ENCODE data around the gene TMCO4. TPM values are rescaled to one million over a fixed set of nuclear protein-coding genes. Genes with fewer than 3 reads are reported as not detected.
"Not testable (repeated sequence)": the region's sequence is repeated elsewhere in the genome, so short reads cannot be mapped to it uniquely, and the experiment has no call there.

Gene TMCO4
- total and polyA plus RNA-seq, 12 donors = 23.2 to 55.0 (median 38.1) TPM

- Histone ChIP-seq H3K27me3 (no peaks in the 10 kb centered on the region), H3K27ac (no peak overlapping the region), H3K4me1 (replicated peaks in 1 of 2) (peaks cover 5 to 7% of the 10 kb centered on the region in 2 donors), H3K9me3 (replicated peaks in 1 of 3) (no peaks in the 10 kb centered on the region), H3K36me3 (replicated peaks in 1 of 2) (no peaks in the 10 kb centered on the region), H3K4me3 (no peak overlapping the region)
- 59 to 70% (median 61%) methylated on average over 8 to 14 of the region's 14 CpGs for WGBS, 4 donors
- intact Hi-C loops (cut with DNase I) = loop anchor here in 1 of 2 donors (10.0 kb wide), 1 partner anchor 156 kb away; the partner anchor contains the start of gene CAPZB
- no peak for TF ChIP-seq CTCF (IDR thresholded peaks at IDR 0.05)
- TF ChIP-seq POLR2A (IDR thresholded peaks at IDR 0.05) = no peak
- no peak for DNase-seq
Observed at GRCh38 chr1:19640363-19641316, 159.1 kb downstream of the TMCO4 start.

- Histone ChIP-seq H3K36me3 (replicated peaks in 1 of 2) (no peaks in the 10 kb centered on the region), H3K4me3 (no peak overlapping the region), H3K27me3 (no peaks in the 10 kb centered on the region), H3K4me1 (replicated peaks in 1 of 2) (peaks cover 5 to 7% of the 10 kb centered on the region in 2 donors), H3K9me3 (replicated peaks in 1 of 3) (no peaks in the 10 kb centered on the region), H3K27ac (no peak overlapping the region)
- TF ChIP-seq CTCF (IDR thresholded peaks at IDR 0.05) (no peak), POLR2A (IDR thresholded peaks at IDR 0.05) (no peak)
- no peak for DNase-seq
- 65 to 81% (median 72%) methylated on average over 3 of the region's 3 CpGs for WGBS, 4 donors
- intact Hi-C loops (cut with DNase I) = loop anchor here in 1 of 2 donors (10.0 kb wide), 1 partner anchor 155 kb away; the partner anchor contains the start of gene CAPZB
Observed at GRCh38 chr1:19639999-19640362, 159.7 kb downstream of the TMCO4 start.

GRCh38 chr1:19639228-19639627 is 160.5 kb downstream of the TMCO4 start:
- H3K4me1 ChIP-seq (replicated peaks in 1 of 2); H3K36me3 ChIP-seq (replicated peaks in 1 of 2); H3K4me3 ChIP-seq; H3K27ac ChIP-seq; H3K9me3 ChIP-seq (replicated peaks in 1 of 3); intact Hi-C loops (cut with DNase I); H3K27me3 ChIP-seq; DNase-seq: not testable (repeated sequence)
- 66 to 76% (median 72%) methylated on average over 10 of the region's 10 CpGs for WGBS, 4 donors

GRCh38 chr1:19637606-19638005 is 162.1 kb downstream of the TMCO4 start:
- intact Hi-C loops (cut with DNase I) = no loop called here
- WGBS, 4 donors = 84 to 91% (median 87%) methylated on average over 10 of the region's 10 CpGs
- Histone ChIP-seq H3K27me3 (no peaks in the 10 kb centered on the region), H3K27ac (no peak overlapping the region), H3K9me3 (replicated peaks in 1 of 3) (no peaks in the 10 kb centered on the region), H3K4me3 (no peak overlapping the region), H3K4me1 (replicated peaks in 1 of 2) (no peaks in the 10 kb centered on the region), H3K36me3 (replicated peaks in 1 of 2) (no peaks in the 10 kb centered on the region)
- TF ChIP-seq POLR2A (IDR thresholded peaks at IDR 0.05) = no peak
- TF ChIP-seq CTCF (IDR thresholded peaks at IDR 0.05) = no peak
- no peak for DNase-seq

- intact Hi-C loops (cut with DNase I); H3K27ac ChIP-seq; H3K4me1 ChIP-seq (replicated peaks in 1 of 2); H3K36me3 ChIP-seq (replicated peaks in 1 of 2); H3K9me3 ChIP-seq (replicated peaks in 1 of 3); H3K4me3 ChIP-seq; H3K27me3 ChIP-seq; DNase-seq: not testable (repeated sequence)
- 85 to 96% (median 88%) methylated on average over 10 of the region's 10 CpGs for WGBS, 4 donors
Observed at GRCh38 chr1:19636749-19637148, 163.0 kb downstream of the TMCO4 start.
